GM19397 (cell line): ENCODE measurements around the gene STOML1.
"Not testable (repeated sequence)": the region's sequence is repeated elsewhere in the genome, so short reads cannot be mapped to it uniquely, and the experiment has no call there.

Experiments used
- ATAC-seq: cut with Tn5 transposase; IDR thresholded peaks from one replicate; pipeline ENCODE4 v1.9.1; 2021; ENCODE audit warnings: mild to moderate bottlenecking, moderate library complexity; ENCODE audit not compliant: unreplicated experiment

Gene STOML1

GRCh38 chr15:73965758-73966113 is 26.4 kb downstream of the STOML1 start:
- no peak for ATAC-seq

- no peak for ATAC-seq
Observed at GRCh38 chr15:73965094-73965757, 26.9 kb downstream of the STOML1 start.

- ATAC-seq: no peak
Observed at GRCh38 chr15:73964736-73965093, 27.4 kb downstream of the STOML1 start.

- ATAC-seq: no peak
Observed at GRCh38 chr15:73962433-73962832, 29.7 kb downstream of the STOML1 start.

GRCh38 chr15:73960472-73961070 is 31.5 kb downstream of the STOML1 start:
- not testable (repeated sequence) for ATAC-seq

GRCh38 chr15:73959801-73960200 is 32.3 kb downstream of the STOML1 start:
- no peak for ATAC-seq

GRCh38 chr15:73959012-73959581 is 33.0 kb downstream of the STOML1 start:
- ATAC-seq: no peak

- ATAC-seq: no peak
Observed at GRCh38 chr15:73957785-73958184, 34.3 kb downstream of the STOML1 start.

- no peak for ATAC-seq
Observed at GRCh38 chr15:73957276-73957675, 34.8 kb downstream of the STOML1 start.

GRCh38 chr15:73956743-73957135 is 35.4 kb downstream of the STOML1 start:
- ATAC-seq: no peak

GRCh38 chr15:73955861-73956742 is 36.0 kb downstream of the STOML1 start:
- ATAC-seq: no peak

- no peak for ATAC-seq
Observed at GRCh38 chr15:73955326-73955725, 36.8 kb downstream of the STOML1 start.

- ATAC-seq: no peak
Observed at GRCh38 chr15:73954188-73955145, 37.6 kb downstream of the STOML1 start.

- ATAC-seq: no peak
Observed at GRCh38 chr15:73952913-73953750, 39.0 kb downstream of the STOML1 start.

GRCh38 chr15:73952171-73952912 is 39.8 kb downstream of the STOML1 start:
- ATAC-seq: no peak

- ATAC-seq: no peak
Observed at GRCh38 chr15:73951601-73952000, 40.5 kb downstream of the STOML1 start.

GRCh38 chr15:73950831-73951561 is 41.1 kb downstream of the STOML1 start:
- no peak for ATAC-seq

- no peak for ATAC-seq
Observed at GRCh38 chr15:73950479-73950830, 41.6 kb downstream of the STOML1 start.
